ENCODE data around the gene DOK6.
"Not testable (repeated sequence)": the region's sequence is repeated elsewhere in the genome, so short reads cannot be mapped to it uniquely, and the experiment has no call there.

DOK6 gene

DNA sequence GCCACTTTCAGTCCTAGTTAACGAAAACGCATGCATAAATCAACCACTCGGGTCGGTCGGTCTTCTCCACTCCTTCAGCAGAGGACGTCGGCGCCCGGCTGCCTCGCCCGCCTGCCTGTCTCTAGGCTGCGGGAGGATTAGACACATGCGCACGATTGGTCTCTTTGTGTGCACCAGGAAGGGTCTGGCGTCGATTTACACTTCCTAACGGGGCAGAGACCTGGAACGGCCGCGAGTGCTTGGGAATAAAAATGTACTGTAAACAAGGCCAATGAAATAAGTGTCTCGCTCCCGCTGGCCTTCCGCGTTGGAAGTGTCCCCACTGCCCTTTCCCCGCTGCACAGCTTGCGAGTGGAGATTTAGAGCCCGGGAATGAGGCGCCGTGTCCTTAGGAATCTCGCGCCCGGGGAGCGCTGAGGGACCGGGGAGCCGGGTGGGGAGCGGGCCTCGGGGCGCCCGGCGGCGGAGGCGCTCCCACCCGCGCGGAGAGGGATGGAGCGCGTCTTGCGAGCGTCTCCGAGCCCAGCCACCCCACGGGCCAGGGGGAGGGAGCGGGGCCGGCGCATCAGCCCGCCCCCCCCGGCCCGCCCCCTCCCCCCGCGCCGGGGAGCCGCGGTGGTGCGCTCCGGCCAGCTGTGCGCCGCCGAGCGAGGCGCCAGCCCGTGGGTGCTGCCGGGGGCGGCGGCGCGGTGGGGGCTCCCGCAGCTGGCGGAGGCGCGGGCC, at the start of gene DOK6:
Gene DOK6, plus strand, starts transcription at position 636 of the 723 bp plus-strand sequence.
- in situ Hi-C loops (cut with HindIII; ENCODE audit: low sequenced_read_pairs): no loop called here

- in situ Hi-C loops (cut with HindIII; ENCODE audit: low sequenced_read_pairs): no loop called here
Observed at GRCh38 chr18:69353023-69353422, 47.7 kb upstream of the DOK6 start.

DNA sequence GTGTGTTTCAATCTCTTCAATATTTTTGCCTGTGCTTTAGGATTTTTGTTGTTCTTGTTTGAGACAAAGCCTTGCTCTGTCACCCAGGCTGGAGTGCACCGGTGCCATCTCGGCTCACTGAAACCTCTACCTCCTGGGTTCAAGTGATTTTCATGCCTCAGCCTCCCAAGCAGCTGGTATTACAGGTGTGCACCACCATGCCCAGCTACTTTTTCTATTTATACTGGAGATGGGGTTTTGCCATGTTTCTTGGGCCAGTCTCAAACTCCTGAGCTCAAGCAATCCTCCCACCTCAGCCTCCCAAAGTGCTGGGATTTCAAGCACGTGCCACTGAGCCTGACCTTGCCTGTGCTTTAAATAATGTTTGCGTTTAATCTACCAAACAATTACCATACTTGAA, 43.1 kb upstream of the DOK6 start:
- in situ Hi-C loops (cut with HindIII; ENCODE audit: low sequenced_read_pairs): no loop called here

GRCh38 chr18:69358212-69358895, 42.3 kb upstream of the DOK6 start:
- in situ Hi-C loops (cut with HindIII; ENCODE audit: low sequenced_read_pairs): no loop called here

GRCh38 chr18:69359768-69360167, 40.9 kb upstream of the DOK6 start:
- in situ Hi-C loops (cut with HindIII; ENCODE audit: low sequenced_read_pairs): not testable (repeated sequence)

- in situ Hi-C loops (cut with HindIII; ENCODE audit: low sequenced_read_pairs): no loop called here
Observed at GRCh38 chr18:69364930-69365329, 35.8 kb upstream of the DOK6 start.

DNA sequence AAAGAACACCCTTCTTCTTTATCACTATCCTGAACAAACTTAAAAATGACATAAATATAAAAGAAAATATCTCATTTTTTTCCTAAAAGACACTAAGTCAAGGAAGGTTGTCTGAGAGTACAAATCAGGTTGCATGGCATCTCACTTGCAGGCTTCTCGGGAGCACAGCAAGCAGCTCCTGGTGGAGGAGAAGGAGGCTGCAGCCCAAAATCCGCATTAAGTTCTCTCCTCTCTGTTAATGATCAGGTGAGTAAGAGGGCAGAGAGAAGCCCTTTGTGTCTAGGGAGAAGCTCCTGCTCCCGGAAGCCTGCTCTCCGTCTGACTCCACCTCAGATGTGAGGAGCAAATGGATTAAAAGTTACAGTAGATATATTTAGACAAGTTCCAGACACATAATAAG, 35.0 kb upstream of the DOK6 start:
- in situ Hi-C loops (cut with HindIII; ENCODE audit: low sequenced_read_pairs): no loop called here

DNA sequence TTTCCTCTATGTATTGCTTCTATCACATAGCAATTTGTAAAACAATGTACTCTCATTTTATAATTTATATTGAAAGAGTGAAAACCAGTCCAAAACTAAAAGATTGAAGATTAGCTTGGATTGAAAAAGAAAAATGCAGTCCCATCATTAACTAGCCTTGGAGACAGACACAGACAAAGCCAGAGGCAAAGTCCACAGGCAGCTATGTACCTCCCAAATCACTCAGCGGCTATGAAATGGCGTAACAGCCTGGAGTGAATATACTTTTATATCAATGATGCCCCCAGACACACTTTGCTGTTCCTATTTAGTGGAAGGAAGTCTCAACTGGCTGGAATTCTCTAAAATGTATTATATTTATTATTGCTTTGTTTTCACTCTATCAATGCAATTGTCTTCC, 33.6 kb upstream of the DOK6 start:
- in situ Hi-C loops (cut with HindIII; ENCODE audit: low sequenced_read_pairs): no loop called here

DNA sequence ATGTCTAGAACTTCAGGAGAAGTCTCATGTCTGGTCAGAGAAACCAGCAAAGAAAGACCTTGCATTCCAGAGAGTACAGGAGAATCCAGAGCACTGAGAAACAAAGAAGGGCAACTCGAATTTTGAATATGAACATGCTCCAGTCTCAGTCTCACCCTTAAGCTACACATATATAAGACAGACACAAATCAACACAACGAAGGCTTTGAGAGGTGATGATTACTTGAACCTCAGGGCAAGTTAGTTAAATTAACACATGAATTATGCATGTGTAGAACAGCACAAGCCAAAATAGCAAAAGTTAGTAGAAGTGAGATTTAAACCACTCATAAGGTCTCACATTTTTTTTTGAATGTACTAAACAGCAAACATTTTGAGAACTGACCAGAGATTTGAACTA, 29.0 kb upstream of the DOK6 start:
- in situ Hi-C loops (cut with HindIII; ENCODE audit: low sequenced_read_pairs): no loop called here

DNA sequence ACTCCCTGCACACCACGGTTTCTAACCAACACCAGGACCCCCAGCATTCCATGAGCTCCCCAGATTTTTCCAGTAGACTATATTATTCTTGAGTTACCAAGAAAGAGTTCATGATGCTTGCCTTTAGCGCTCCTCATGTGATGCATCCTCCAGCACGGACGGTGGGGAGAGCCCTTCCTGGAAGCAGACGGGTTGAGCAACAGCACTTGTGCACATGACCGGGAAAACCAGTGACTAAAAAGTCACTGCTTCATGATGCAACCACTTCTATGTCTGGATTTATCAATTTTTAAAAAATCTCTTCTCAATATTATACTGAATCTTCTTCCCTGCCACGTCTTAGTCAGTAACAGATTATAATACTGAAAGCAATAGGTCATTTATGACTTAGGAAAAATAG, 20.4 kb upstream of the DOK6 start:
- in situ Hi-C loops (cut with HindIII; ENCODE audit: low sequenced_read_pairs): no loop called here

DNA sequence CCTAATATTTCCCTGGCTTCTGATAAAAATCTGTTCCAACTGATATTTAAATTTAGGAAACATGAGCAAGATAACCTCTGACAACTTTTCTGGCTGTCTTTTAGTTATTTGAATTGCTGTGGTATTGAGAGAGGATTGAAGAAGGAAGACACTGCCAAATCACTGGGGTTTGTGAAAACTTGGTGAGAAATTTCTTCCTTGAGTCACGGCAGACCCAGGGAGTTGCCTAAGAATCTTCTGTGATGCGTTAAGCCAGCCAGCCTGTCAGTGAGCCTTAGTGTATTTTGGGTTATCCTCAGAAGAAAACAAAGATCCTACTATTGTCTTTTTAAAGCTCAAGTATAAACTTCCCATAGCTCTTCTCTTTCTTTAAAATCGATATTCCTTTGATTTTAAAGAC, 17.5 kb upstream of the DOK6 start:
- in situ Hi-C loops (cut with HindIII; ENCODE audit: low sequenced_read_pairs): no loop called here

DNA sequence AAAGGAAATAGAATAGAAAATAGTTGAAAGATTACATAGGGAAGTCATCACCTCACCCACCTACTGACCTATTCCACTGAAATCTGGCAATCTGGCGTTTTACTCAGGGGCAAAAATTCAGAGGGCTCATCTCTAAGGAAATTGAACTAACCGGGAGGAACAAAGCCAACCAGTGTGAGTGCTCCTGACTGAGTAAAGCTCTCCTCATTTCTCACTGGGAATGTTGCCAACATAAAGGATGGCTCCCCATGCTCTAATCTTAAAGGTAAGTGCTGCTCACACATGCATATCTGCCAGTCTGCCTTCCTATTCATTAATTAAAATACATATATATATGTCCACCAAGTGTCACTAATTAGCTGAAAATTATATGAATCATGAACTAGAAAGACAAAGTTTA, 13.5 kb upstream of the DOK6 start:
- in situ Hi-C loops (cut with HindIII; ENCODE audit: low sequenced_read_pairs): no loop called here

- in situ Hi-C loops (cut with HindIII; ENCODE audit: low sequenced_read_pairs): no loop called here
Observed at GRCh38 chr18:69388222-69388621, 12.5 kb upstream of the DOK6 start.

DNA sequence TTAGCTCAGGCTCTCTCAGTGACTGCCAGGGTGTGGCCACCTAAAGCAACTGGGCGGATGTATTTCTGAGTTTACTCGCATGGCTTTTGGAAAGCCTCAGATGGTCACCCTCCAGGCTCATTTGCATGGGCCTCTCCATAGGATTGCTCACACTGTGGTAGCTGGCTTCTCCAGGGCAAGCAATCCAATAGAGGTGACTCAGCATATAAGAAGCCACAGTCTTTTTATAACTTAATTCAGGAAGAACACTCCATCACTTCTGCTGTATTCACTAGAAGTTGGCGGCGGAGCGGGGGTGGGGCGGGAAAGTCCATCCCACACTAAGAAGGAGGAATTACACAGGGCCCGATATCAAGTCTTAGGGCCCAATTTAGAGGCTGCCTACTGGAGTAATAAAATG, 3.6 kb upstream of the DOK6 start:
- in situ Hi-C loops (cut with HindIII; ENCODE audit: low sequenced_read_pairs): no loop called here

GRCh38 chr18:69399253-69399652, 1.4 kb upstream of the DOK6 start:
- in situ Hi-C loops (cut with HindIII; ENCODE audit: low sequenced_read_pairs): no loop called here

- in situ Hi-C loops (cut with HindIII; ENCODE audit: low sequenced_read_pairs): no loop called here
Observed at GRCh38 chr18:69400976-69401225, 213 bp downstream of the DOK6 start.

DNA sequence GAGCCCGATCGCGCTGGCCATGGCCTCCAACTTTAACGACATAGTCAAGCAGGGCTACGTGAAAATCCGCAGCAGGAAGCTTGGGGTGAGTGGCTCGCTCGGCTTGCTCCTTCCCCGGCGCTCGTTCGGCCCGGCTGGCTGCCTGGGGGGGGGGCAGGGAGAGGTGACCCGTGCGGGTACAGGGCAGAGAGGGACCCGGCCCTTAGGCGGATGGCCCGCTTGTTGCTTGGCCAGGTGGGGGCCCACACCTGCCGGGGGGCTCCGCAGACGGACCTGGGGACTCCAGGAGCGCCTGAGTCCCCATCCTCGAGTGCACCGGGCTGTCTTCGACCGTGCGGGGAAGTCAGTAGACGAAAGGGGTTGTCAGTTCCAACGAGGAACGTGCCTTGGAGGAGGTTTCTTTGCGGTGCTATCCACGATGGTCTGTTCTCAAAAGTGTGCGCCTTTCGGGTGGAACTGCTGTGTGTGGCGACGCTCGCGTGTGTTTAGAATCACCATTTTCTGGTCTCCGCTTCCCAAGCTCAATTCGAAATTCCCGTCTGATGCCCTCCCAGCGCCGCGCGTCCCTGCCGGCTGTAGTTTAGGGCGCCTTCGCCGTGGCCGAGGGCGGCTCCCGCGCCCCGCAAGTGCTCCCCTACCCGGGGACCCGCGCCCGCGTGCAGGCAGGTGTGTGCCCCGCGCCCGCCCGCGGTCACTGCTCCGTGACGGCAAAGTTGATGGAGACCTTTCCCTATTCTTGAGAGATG, 711 bp downstream of the DOK6 start:
- in situ Hi-C loops (cut with HindIII; ENCODE audit: low sequenced_read_pairs): no loop called here

DNA sequence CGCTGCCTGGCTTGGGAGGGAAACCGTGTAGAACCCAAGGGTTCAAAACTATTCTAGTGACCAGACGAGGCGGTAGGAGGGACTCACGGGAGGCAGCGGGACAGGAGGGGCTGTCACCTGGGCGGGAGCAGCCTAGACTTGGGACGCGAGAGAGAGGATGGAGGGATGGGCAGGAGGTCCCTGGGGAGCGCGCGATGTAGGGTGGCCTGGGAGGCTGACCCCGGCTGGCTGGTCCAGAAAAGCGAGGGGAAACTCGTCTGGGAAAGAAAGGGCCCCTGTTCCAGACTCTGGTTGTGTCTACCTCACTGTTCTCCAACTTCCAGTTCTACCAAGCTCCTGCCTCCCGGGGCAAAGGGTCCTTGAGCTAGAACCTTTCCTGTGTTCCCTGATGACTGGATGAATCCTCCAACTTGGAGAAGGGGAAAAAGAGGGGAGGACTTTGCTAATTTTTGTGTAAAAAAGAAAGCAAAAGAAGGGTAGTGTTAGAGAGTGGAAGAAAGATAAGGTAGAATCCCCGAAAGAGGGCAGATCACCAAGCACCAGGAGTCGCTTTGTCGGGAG, 1.4 kb downstream of the DOK6 start:
- in situ Hi-C loops (cut with HindIII; ENCODE audit: low sequenced_read_pairs): no loop called here

DNA sequence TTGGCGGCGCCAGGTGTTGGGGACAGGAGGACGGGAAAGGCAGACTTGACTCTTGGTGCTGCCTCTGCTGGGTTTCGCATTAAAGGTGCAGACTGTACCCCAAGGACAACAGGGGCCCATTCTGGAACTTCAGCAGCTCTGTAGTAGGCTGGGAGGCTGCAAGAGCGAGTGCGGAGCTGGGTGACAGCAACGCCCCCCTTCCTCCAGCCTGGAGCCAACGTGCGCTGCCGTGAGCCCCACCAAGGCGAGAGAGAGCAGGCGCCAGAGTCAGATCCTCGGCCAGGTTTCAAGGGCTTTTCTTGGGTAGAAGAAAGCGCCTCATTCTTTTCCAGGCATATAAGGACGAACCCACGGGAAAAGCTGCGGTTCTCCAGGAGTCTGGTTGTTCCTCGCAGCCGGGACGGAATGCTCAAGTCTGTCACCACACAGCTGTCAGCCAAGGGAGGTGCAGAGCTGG, 1.9 kb downstream of the DOK6 start:
- in situ Hi-C loops (cut with HindIII; ENCODE audit: low sequenced_read_pairs): no loop called here

- in situ Hi-C loops (cut with HindIII; ENCODE audit: low sequenced_read_pairs): no loop called here
Observed at GRCh38 chr18:69408522-69408921, 7.8 kb downstream of the DOK6 start.

- in situ Hi-C loops (cut with HindIII; ENCODE audit: low sequenced_read_pairs): no loop called here
Observed at GRCh38 chr18:69411199-69411598, 10.5 kb downstream of the DOK6 start.

DNA sequence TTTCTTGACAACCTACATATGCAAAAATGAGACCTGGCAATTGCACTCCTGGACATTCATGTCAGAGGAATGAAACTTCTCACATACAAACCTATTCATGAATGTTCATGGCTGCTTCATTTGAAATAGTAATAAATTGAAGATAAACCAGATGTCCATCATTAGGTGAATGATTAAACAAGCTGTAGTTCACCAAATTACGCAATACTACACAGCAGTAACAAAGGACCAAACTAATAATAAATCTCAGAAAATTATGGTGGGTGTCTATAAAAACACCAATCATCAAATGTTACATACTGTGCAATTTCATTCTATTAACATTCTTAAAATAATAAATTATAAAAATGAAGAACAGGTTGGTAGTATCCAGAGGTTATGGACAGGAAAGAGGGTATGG, 13.5 kb downstream of the DOK6 start:
- in situ Hi-C loops (cut with HindIII; ENCODE audit: low sequenced_read_pairs): no loop called here
